GM12864 (cell line): ENCODE data around the gene CD19.
"Not testable (repeated sequence)": the region's sequence is repeated elsewhere in the genome, so short reads cannot be mapped to it uniquely, and the experiment has no call there.

Source experiments
- DNase-seq: peaks from one replicate; pipeline ENCODE4 v3.0.0-alpha.2; 2011; ENCODE audit warnings: low read depth
- H3K4me3 ChIP-seq: 2 replicates; pipeline ENCODE4 v1.5.1; 2011; ENCODE audit warnings: mild to moderate bottlenecking, low read depth, low read length, control low read depth
- TF ChIP-seq, protein P1 (sequence below): IDR thresholded peaks from 2 replicates; pipeline ENCODE4 v1.5.1; 2011; ENCODE audit warnings: low read depth, mild to moderate bottlenecking, moderate library complexity, low read length, control low read depth, inconsistent platforms; ENCODE audit errors: missing control alignments

Gene CD19

DNA sequence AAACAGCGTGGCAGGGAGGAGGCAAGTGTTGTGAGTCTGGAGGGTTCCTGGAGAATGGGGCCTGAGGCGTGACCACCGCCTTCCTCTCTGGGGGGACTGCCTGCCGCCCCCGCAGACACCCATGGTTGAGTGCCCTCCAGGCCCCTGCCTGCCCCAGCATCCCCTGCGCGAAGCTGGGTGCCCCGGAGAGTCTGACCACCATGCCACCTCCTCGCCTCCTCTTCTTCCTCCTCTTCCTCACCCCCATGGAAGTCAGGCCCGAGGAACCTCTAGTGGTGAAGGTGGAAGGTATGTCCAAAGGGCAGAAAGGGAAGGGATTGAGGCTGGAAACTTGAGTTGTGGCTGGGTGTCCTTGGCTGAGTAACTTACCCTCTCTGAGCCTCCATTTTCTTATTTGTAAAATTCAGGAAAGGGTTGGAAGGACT, at the start of gene CD19:
Gene CD19, plus strand, starts transcription at position 171 of the 425 bp plus-strand sequence. Its CDS starts 30 bp downstream, at position 201.
- peak within 1 kb of the TSS; percentile 66 for H3K4me3 ChIP-seq
- TF ChIP-seq, protein P1, sequence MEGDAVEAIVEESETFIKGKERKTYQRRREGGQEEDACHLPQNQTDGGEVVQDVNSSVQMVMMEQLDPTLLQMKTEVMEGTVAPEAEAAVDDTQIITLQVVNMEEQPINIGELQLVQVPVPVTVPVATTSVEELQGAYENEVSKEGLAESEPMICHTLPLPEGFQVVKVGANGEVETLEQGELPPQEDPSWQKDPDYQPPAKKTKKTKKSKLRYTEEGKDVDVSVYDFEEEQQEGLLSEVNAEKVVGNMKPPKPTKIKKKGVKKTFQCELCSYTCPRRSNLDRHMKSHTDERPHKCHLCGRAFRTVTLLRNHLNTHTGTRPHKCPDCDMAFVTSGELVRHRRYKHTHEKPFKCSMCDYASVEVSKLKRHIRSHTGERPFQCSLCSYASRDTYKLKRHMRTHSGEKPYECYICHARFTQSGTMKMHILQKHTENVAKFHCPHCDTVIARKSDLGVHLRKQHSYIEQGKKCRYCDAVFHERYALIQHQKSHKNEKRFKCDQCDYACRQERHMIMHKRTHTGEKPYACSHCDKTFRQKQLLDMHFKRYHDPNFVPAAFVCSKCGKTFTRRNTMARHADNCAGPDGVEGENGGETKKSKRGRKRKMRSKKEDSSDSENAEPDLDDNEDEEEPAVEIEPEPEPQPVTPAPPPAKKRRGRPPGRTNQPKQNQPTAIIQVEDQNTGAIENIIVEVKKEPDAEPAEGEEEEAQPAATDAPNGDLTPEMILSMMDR = no peak
- no peak for DNase-seq

DNA sequence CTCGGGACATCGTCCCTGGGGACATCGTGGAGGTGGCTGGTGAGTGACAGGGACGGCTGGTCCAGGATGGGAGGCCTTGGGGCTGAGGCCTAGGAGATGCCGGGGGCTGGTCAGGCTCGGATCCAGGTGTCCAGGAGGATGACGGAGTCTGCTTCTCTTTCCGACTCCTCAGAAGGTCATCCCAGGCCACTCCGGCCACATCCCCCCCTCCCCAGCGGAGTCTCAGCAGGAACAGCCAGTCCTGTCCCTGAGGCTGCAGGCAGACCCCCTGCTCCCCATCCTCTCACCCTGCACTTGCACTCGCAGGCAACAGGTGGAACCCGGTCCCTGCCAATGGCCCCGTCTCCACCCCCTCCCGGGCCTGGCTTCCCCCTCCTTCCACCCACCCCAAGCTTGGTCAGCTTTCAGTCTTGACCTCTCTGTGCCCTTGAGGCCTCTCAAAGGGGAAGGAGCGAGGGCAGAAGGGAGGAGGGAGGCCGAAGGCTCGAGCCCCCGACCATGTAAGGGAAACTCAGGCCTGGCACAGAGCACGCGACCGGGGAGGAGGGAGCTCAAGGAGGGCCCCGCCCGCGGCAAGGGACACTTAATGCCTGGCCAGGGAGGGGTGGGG, 49.1 kb upstream of the CD19 start:
- no peak overlapping the region for H3K4me3 ChIP-seq
- no peak for DNase-seq
- TF ChIP-seq, protein P1 = no peak

- TF ChIP-seq, protein P1 = no peak
- H3K4me3 ChIP-seq = no peak overlapping the region
- no peak for DNase-seq
Observed at GRCh38 chr16:28883221-28883996, 48.4 kb upstream of the CD19 start.

DNA sequence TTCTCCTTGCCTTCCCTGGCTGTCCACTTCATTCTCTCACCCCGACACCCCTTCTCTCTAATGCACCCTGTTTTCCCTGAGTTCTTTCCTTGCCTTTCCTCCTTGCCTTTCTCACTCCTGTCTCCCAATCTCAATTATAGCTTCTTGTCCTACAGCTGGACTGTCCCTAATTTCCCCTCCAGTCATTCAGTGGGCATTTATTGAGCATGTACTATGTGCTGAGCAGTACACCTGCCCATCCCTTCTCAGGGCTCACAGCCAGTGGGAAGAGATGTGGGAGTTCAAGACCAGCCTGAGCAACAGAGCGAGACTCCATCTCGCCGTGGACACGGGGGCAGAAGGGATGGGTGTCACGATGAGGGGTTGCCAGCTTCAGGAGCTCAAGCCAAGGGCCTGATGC, 47.7 kb upstream of the CD19 start:
- DNase-seq = no peak
- H3K4me3 ChIP-seq = no peak overlapping the region
- TF ChIP-seq, protein P1 = no peak

DNA sequence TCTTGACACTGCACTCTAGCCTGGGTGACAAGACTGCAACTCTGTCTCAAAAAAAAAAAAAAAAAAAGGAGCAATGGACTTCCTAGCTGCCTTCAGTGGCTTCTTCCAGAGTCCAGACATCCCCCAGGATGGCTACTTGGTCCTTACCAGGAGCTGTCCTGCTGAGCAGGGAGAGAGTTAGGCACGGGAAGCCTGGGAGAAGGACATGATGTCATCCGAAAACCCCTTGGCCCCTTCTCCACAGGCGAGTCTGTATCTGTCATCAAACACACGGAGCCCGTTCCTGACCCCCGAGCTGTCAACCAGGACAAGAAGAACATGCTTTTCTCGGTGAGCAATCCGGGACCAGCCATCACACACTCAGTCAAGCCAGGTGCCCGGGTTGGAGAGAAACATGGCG, 44.8 kb upstream of the CD19 start:
- DNase-seq = no peak
- H3K4me3 ChIP-seq = no peak overlapping the region
- TF ChIP-seq, protein P1 = no peak

DNA sequence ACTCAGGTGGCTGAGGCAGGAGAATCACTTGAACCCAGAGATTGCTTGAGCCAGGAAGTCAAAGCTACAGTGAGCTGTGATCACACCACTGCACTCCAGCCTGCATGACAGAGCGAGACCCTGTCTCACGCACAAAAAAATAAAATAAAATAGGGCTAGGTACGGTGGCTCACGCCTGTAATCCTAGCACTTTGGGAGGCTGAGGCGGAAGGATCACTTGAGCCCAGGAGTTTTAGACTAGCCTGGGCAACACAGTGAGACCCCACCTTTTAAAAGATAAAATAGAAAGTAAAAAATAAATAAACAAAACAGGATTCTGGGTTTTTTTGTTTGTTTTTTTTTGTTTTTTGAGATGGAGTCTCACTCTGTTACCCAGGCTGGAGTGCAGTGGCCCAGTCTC, 41.4 kb upstream of the CD19 start:
- H3K4me3 ChIP-seq, DNase-seq: not testable (repeated sequence)

- H3K4me3 ChIP-seq = no peak overlapping the region
- DNase-seq = no peak
- TF ChIP-seq, protein P1 = no peak
Observed at GRCh38 chr16:28891964-28892890, 39.5 kb upstream of the CD19 start.
